ENCODE measurements around the gene TMEM179B.

Gene TMEM179B

DNA sequence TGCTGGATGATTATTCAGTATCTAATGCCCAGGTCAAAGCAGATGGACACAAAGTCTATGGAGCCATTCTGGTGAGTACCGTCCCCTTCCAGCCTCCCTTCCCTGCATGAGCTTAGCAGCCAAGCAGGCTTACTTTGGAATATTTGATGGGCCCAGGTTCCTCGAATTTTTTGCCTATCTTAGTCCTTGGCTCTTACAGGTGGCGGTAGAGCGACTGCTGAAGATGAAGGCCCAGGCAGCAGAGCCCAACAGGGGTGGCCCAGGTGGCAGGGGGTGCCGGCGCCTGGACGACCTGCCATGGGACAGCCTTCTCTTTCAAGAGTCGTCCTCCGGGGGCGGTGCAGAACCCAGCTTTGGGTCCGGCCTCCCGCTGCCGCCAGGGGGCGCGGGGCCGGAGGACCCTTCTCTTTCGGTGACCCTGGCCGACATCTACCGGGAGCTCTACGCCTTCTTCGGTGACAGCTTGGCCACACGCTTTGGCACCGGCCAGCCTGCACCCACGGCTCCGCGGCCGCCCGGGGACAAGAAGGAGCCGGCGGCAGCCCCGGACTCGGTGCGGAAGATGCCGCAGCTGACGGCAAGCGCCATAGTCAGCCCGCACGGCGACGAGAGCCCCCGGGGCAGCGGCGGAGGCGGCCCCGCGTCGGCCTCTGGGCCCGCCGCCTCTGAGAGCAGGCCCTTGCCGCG, 741 bp upstream of the TMEM179B start:
- TF ChIP-seq TAF1 (IDR thresholded peaks at IDR 0.05; ENCODE audit: borderline replicate concordance, insufficient read depth, low read length) (0 out of 2 replicates have a peak, but pooled peaks have one; percentile 48), SIN3A (IDR thresholded peaks at IDR 0.05; ENCODE audit: borderline replicate concordance, insufficient read depth, low read length) (peak; percentile 71; the same call in 1 of the 2 replicates), FOXP2 (optimal IDR thresholded peaks at IDR 0.05; ENCODE audit: borderline replicate concordance, extremely low read depth, extremely low read length, insufficient read depth) (peak; percentile 31)
- TF ChIP-seq, protein P1, sequence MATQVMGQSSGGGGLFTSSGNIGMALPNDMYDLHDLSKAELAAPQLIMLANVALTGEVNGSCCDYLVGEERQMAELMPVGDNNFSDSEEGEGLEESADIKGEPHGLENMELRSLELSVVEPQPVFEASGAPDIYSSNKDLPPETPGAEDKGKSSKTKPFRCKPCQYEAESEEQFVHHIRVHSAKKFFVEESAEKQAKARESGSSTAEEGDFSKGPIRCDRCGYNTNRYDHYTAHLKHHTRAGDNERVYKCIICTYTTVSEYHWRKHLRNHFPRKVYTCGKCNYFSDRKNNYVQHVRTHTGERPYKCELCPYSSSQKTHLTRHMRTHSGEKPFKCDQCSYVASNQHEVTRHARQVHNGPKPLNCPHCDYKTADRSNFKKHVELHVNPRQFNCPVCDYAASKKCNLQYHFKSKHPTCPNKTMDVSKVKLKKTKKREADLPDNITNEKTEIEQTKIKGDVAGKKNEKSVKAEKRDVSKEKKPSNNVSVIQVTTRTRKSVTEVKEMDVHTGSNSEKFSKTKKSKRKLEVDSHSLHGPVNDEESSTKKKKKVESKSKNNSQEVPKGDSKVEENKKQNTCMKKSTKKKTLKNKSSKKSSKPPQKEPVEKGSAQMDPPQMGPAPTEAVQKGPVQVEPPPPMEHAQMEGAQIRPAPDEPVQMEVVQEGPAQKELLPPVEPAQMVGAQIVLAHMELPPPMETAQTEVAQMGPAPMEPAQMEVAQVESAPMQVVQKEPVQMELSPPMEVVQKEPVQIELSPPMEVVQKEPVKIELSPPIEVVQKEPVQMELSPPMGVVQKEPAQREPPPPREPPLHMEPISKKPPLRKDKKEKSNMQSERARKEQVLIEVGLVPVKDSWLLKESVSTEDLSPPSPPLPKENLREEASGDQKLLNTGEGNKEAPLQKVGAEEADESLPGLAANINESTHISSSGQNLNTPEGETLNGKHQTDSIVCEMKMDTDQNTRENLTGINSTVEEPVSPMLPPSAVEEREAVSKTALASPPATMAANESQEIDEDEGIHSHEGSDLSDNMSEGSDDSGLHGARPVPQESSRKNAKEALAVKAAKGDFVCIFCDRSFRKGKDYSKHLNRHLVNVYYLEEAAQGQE (IDR thresholded peaks at IDR 0.05; ENCODE audit: insufficient read depth in 1 of 2, low read depth in 2 of 2, low read length in 2 of 2) = no peak

- TF ChIP-seq FOXP2 (optimal IDR thresholded peaks at IDR 0.05; ENCODE audit: borderline replicate concordance, extremely low read depth, extremely low read length, insufficient read depth) (no peak), SIN3A (IDR thresholded peaks at IDR 0.05; ENCODE audit: borderline replicate concordance, insufficient read depth, low read length) (no peak), TAF1 (IDR thresholded peaks at IDR 0.05; ENCODE audit: borderline replicate concordance, insufficient read depth, low read length) (no peak), POLR2AphosphoS5 (IDR thresholded peaks at IDR 0.05; ENCODE audit: low read depth, low read length) (no peak)
- TF ChIP-seq, protein P1 (IDR thresholded peaks at IDR 0.05; ENCODE audit: insufficient read depth in 1 of 2, low read depth in 2 of 2, low read length in 2 of 2) = no peak
Measured at GRCh38 chr11:62788991-62789390, 1.8 kb downstream of the TMEM179B start.

- TF ChIP-seq, protein P1 (IDR thresholded peaks at IDR 0.05; ENCODE audit: insufficient read depth in 1 of 2, low read depth in 2 of 2, low read length in 2 of 2) = no peak
- TF ChIP-seq TAF1 (IDR thresholded peaks at IDR 0.05; ENCODE audit: borderline replicate concordance, insufficient read depth, low read length) (no peak), FOXP2 (optimal IDR thresholded peaks at IDR 0.05; ENCODE audit: borderline replicate concordance, extremely low read depth, extremely low read length, insufficient read depth) (no peak), SIN3A (IDR thresholded peaks at IDR 0.05; ENCODE audit: borderline replicate concordance, insufficient read depth, low read length) (no peak), POLR2AphosphoS5 (IDR thresholded peaks at IDR 0.05; ENCODE audit: low read depth, low read length) (no peak)
Measured at GRCh38 chr11:62789576-62789975, 2.4 kb downstream of the TMEM179B start.

DNA sequence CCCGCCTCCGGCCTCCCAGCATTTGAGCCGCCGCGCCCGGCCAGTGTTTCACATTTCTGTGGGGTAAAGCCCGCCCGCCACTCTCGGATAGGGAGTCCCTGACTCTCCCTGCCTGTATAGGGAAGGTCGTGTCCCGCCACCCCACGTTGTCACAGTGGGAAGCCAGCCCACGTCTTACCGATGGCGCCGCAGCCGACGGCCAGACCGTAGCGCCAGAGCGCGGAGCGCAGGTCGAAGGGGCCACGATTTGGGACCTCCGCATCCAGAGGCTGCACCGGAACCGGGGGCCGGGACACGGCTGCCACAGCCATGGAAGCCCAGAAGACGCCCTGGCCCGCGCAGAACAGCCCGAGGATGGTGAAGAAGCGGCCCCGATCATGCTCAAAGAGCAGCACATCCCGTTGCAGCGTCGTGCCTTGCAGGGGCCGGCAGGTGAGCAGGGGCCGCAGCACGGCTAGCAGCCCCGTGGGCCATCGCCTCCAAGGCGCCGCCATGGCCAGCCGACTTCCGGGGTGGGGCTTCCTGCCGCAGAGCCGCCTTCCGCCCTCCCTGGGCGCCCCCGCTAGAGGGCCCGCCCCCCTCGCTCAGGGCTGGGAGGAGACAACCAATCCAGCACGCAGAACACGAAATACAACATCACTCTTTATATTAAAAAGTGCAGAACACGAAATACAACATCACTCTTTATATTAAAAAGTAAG, 4.4 kb downstream of the TMEM179B start, which contains the start of gene TMEM223:
Gene TMEM223, minus strand, starts transcription at position 506 of the 701 bp plus-strand sequence. Its CDS starts 12 bp downstream, at position 494.
- TF ChIP-seq SIN3A (IDR thresholded peaks at IDR 0.05; ENCODE audit: borderline replicate concordance, insufficient read depth, low read length) = no peak
- TF ChIP-seq, protein P1 (IDR thresholded peaks at IDR 0.05; ENCODE audit: insufficient read depth in 1 of 2, low read depth in 2 of 2, low read length in 2 of 2) = no peak
- TF ChIP-seq FOXP2 (optimal IDR thresholded peaks at IDR 0.05; ENCODE audit: borderline replicate concordance, extremely low read depth, extremely low read length, insufficient read depth) = peak; percentile 8
- TF ChIP-seq POLR2AphosphoS5 (IDR thresholded peaks at IDR 0.05; ENCODE audit: low read depth, low read length) = peak; percentile 96
- TF ChIP-seq TAF1 (IDR thresholded peaks at IDR 0.05; ENCODE audit: borderline replicate concordance, insufficient read depth, low read length) = peak; percentile 89
